ENCODE results near the gene MMP7. TPM values are rescaled to one million over a fixed set of nuclear protein-coding genes. Genes with fewer than 3 reads are reported as not detected.
"Not testable (repeated sequence)": the region's sequence is repeated elsewhere in the genome, so short reads cannot be mapped to it uniquely, and the experiment has no call there.

The MMP7 gene
- polyA plus RNA-seq, 1 experiment, result not detected

- no peak for TF ChIP-seq CTCF (IDR thresholded peaks at IDR 0.05; ENCODE audit: low read depth, low read length)
- DNase-seq (ENCODE audit: low read depth, low spot score), result no peak
- no peak overlapping the region for H3K4me3 ChIP-seq (ENCODE audit: low read depth, low read length)
- CTCF ChIA-PET, result interaction anchor here (0.6 to 1.9 kb wide), 3 partner anchors 18 to 148 kb away, joined by 3 to 5 read pairs (median 4); no protein-coding TSS in a partner anchor
- 0 out of 2 replicates have a peak, but pooled peaks cover 2% of the 10 kb centered on the region for H3K9me3 ChIP-seq (ENCODE audit: control insufficient read depth, insufficient read depth, low read length)
- POLR2A ChIA-PET, result no interaction called here
- peaks cover under 1% of the 10 kb centered on the region for H3K27me3 ChIP-seq (ENCODE audit: control insufficient read depth, insufficient read depth, low read length)
- no peak overlapping the region for H3K27ac ChIP-seq (ENCODE audit: low read depth, low read length)
Measured at GRCh38 chr11:102517670-102518069, 12.9 kb downstream of the MMP7 start.

DNA sequence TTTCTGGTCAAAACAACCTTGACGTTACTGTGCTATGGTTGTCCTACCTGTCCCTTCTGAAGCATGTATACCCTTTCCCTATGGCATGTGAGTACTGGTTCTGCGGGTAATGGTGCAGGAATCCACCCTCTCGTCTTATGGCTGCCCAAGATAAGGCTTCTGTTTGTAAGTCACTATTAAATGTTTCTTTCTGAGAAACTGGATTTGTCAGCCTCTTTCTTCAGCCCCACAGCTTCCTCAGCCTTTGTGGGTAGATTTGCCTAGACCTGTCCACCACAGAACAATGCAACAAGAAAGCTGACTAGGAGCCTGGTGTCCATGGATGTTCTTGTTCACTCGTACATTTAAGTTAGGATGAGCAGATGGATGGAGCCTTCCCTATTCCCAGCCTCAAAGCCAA is 14.4 kb downstream of the MMP7 start:
- TF ChIP-seq CTCF (IDR thresholded peaks at IDR 0.05; ENCODE audit: low read depth, low read length), result no peak
- Histone ChIP-seq H3K9me3 (ENCODE audit: control insufficient read depth, insufficient read depth, low read length) (0 out of 2 replicates have a peak, but pooled peaks cover 2% of the 10 kb centered on the region), H3K4me3 (ENCODE audit: low read depth, low read length) (no peak overlapping the region), H3K27me3 (ENCODE audit: control insufficient read depth, insufficient read depth, low read length) (peaks cover 2% of the 10 kb centered on the region), H3K27ac (ENCODE audit: low read depth, low read length) (no peak overlapping the region)
- CTCF ChIA-PET, result interaction anchor here (1.3 kb wide), 1 partner anchor 126 kb away, joined by 3 read pairs; no protein-coding TSS in a partner anchor
- POLR2A ChIA-PET, result no interaction called here
- DNase-seq (ENCODE audit: low read depth, low spot score), result no peak

DNA sequence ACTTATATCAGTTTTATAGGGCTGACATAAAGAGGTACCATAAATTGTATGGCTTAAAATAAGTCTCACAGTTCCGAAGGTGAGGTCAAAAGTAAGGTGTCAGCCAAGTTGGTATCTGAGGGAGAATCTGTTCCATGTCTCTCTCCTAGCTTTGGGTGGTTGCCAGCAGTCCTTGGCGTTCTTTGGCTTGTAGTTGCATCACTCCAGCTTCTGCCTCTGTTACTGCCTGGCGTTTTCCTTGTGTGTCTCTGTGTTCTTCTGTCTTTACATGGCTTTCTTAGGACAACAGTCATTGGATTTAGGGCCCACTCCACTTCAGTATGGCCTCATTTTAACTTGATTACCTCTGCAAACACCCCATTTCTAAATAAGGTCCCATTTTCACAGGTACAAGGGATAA is 16.7 kb downstream of the MMP7 start:
- no peak for TF ChIP-seq CTCF (IDR thresholded peaks at IDR 0.05; ENCODE audit: low read depth, low read length)
- no peak overlapping the region for H3K27ac ChIP-seq (ENCODE audit: low read depth, low read length)
- 0 out of 2 replicates have a peak, but pooled peaks cover 2% of the 10 kb centered on the region for H3K9me3 ChIP-seq (ENCODE audit: control insufficient read depth, insufficient read depth, low read length)
- CTCF ChIA-PET, result interaction anchor here (0.9 to 1.5 kb wide), 3 partner anchors 13 to 225 kb away, joined by 3 to 4 read pairs (median 3); no protein-coding TSS in a partner anchor
- H3K4me3 ChIP-seq (ENCODE audit: low read depth, low read length), result no peak overlapping the region
- POLR2A ChIA-PET, result no interaction called here
- DNase-seq (ENCODE audit: low read depth, low spot score), result peak; percentile 4
- H3K27me3 ChIP-seq (ENCODE audit: control insufficient read depth, insufficient read depth, low read length), result peaks cover 2% of the 10 kb centered on the region

GRCh38 chr11:102510439-102511135 is 20.0 kb downstream of the MMP7 start:
- Histone ChIP-seq H3K27ac (ENCODE audit: low read depth, low read length) (no peak overlapping the region), H3K9me3 (ENCODE audit: control insufficient read depth, insufficient read depth, low read length) (0 out of 2 replicates have a peak, but pooled peaks cover 1% of the 10 kb centered on the region), H3K4me3 (ENCODE audit: low read depth, low read length) (no peak overlapping the region), H3K27me3 (ENCODE audit: control insufficient read depth, insufficient read depth, low read length) (peaks cover 2% of the 10 kb centered on the region)
- POLR2A ChIA-PET, result interaction anchor here (0.5 kb wide), 1 partner anchor 169 kb away, joined by 3 read pairs; no protein-coding TSS in a partner anchor
- no peak for DNase-seq (ENCODE audit: low read depth, low spot score)
- no peak for TF ChIP-seq CTCF (IDR thresholded peaks at IDR 0.05; ENCODE audit: low read depth, low read length)
- CTCF ChIA-PET, result interaction anchor here (1.5 kb wide), 1 partner anchor 120 kb away, joined by 3 read pairs; no protein-coding TSS in a partner anchor

- CTCF ChIA-PET; H3K27me3 ChIP-seq (ENCODE audit: control insufficient read depth, insufficient read depth, low read length); POLR2A ChIA-PET; H3K4me3 ChIP-seq (ENCODE audit: low read depth, low read length); H3K9me3 ChIP-seq (ENCODE audit: control insufficient read depth, insufficient read depth, low read length); DNase-seq (ENCODE audit: low read depth, low spot score); H3K27ac ChIP-seq (ENCODE audit: low read depth, low read length): not testable (repeated sequence)
Measured at GRCh38 chr11:102502831-102503230, 27.7 kb downstream of the MMP7 start.

All from AG04450 (cell line).